Mammary epithelial cell (primary cell): ENCODE data around the gene PDE3B.

Experiments used
- EZH2 ChIP-seq: IDR thresholded peaks from 2 replicates; pipeline ENCODE4 v1.6.1; 2012; ENCODE audit warnings: low read length, inconsistent platforms, borderline replicate concordance
- TF ChIP-seq, protein P1 (sequence below), 2 donors: IDR thresholded peaks in 1 of 2; conservative IDR thresholded peaks in 1 of 2; 2 replicates each; pipeline ENCODE4 v1.5.1; 2011 to 2012; ENCODE audit warnings: inconsistent platforms in 2 of 2, low read length in 2 of 2, mild to moderate bottlenecking in 2 of 2, control low read depth in 1 of 2, low read depth in 1 of 2; ENCODE audit not compliant: insufficient read depth in 1 of 2; ENCODE audit errors: extremely low read depth in 1 of 2

DNA sequence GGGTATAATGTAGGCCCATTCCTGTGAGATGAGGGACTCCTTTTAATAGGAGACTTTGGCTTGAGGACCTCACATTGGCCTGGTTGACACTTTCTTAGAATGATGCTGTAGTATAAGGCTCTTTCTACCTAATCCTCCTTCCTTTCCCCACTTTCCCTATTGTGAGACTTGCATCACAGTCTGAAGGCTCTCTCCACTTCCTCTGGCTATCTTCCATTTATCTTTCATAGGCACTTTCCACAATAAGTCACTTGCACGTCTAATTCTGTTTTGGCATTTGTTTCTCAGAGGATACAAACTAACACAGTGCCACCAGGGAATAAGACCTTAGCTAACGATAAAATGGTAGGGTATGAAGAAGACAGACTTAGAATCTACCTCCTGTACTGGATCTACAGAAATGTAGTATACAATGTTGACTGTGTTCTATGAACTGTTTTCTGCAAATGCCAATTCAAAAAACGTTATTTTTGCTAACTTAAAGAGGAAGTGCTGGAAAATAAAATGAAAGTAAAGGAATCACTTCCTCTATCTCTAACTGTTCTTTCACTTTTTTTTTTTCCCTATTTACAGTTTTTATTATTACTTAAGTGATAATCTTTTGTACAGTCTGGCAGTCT is 17.9 kb upstream of the PDE3B start:
- TF ChIP-seq, protein P1, sequence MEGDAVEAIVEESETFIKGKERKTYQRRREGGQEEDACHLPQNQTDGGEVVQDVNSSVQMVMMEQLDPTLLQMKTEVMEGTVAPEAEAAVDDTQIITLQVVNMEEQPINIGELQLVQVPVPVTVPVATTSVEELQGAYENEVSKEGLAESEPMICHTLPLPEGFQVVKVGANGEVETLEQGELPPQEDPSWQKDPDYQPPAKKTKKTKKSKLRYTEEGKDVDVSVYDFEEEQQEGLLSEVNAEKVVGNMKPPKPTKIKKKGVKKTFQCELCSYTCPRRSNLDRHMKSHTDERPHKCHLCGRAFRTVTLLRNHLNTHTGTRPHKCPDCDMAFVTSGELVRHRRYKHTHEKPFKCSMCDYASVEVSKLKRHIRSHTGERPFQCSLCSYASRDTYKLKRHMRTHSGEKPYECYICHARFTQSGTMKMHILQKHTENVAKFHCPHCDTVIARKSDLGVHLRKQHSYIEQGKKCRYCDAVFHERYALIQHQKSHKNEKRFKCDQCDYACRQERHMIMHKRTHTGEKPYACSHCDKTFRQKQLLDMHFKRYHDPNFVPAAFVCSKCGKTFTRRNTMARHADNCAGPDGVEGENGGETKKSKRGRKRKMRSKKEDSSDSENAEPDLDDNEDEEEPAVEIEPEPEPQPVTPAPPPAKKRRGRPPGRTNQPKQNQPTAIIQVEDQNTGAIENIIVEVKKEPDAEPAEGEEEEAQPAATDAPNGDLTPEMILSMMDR (conservative IDR thresholded peaks at IDR 0.05 in 1 of 2, IDR thresholded peaks at IDR 0.05 in 1 of 2; ENCODE audit: extremely low read depth in 1 of 2, insufficient read depth in 1 of 2, low read depth in 1 of 2, low read length in 2 of 2) = no peak
- TF ChIP-seq EZH2 = no peak
